HG03460 (cell line): ENCODE results near the gene TBC1D22A.

ENCODE experiments used
- ATAC-seq: cut with Tn5 transposase; IDR thresholded peaks from one replicate; pipeline ENCODE4 v1.9.1; 2021; ENCODE audit not compliant: unreplicated experiment

TBC1D22A gene

GRCh38 chr22:46737105-46737975, 25.1 kb upstream of the TBC1D22A start:
- no peak for ATAC-seq

- ATAC-seq = no peak
These were observed 24.3 kb upstream of the TBC1D22A start, which contains the start of gene CERK for GRCh38 chr22:46737976-46738646. TSS of gene CERK (minus strand) at chr22:46738252. CDS start at chr22:46738148, 104 bp downstream.

- no peak for ATAC-seq
These were observed 23.8 kb upstream of the TBC1D22A start for GRCh38 chr22:46738647-46739093.

- ATAC-seq = no peak
These were observed 23.2 kb upstream of the TBC1D22A start for GRCh38 chr22:46739094-46739870.

GRCh38 chr22:46740910-46741780, 21.3 kb upstream of the TBC1D22A start:
- ATAC-seq = no peak

GRCh38 chr22:46741974-46742519, 20.4 kb upstream of the TBC1D22A start:
- no peak for ATAC-seq

- no peak for ATAC-seq
These were observed 19.8 kb upstream of the TBC1D22A start for GRCh38 chr22:46742576-46743221.

- no peak for ATAC-seq
These were observed 17.9 kb upstream of the TBC1D22A start for GRCh38 chr22:46744581-46744980.

GRCh38 chr22:46746192-46746591, 16.3 kb upstream of the TBC1D22A start:
- no peak for ATAC-seq

GRCh38 chr22:46746620-46747019, 15.8 kb upstream of the TBC1D22A start:
- ATAC-seq = no peak

- ATAC-seq = no peak
These were observed 14.8 kb upstream of the TBC1D22A start for GRCh38 chr22:46747646-46748045.

GRCh38 chr22:46748206-46748907, 14.1 kb upstream of the TBC1D22A start:
- no peak for ATAC-seq

- ATAC-seq = no peak
These were observed 13.4 kb upstream of the TBC1D22A start for GRCh38 chr22:46748908-46749675.

GRCh38 chr22:46749682-46750529, 12.5 kb upstream of the TBC1D22A start:
- ATAC-seq = no peak

GRCh38 chr22:46750530-46750800, 12.0 kb upstream of the TBC1D22A start:
- no peak for ATAC-seq

GRCh38 chr22:46750863-46751443, 11.5 kb upstream of the TBC1D22A start:
- no peak for ATAC-seq

GRCh38 chr22:46752286-46752987, 10.0 kb upstream of the TBC1D22A start:
- ATAC-seq = no peak
